Ovary (tissue), 3 donors: Measurements from ENCODE around the gene BSN.

Experiments
- EP300 ChIP-seq: sonication (generic); formaldehyde crosslinking; IDR thresholded peaks from one replicate; pipeline ENCODE4 v1.6.1; 2017; ENCODE audit warnings: antibody characterized with exemption
- POLR2A ChIP-seq: fragments of 450-650 bp; IDR thresholded peaks from one replicate; pipeline ENCODE4 v1.6.1; 2017; ENCODE audit warnings: antibody characterized with exemption, mild to moderate bottlenecking, moderate library complexity
- TF ChIP-seq, protein P1 (sequence below), 3 donors: fragments of 450-650 bp in 2 of 3; fragments of 200-600 bp in 1 of 3; IDR thresholded peaks; one replicate each; pipeline versions ENCODE4 v1.5.1 to v1.8.0; 2016 to 2022; ENCODE audit warnings: antibody characterized with exemption in 3 of 3, mild to moderate bottlenecking in 1 of 3
- donor health status: DM: no; HTN: no; CAD: no.

DNA sequence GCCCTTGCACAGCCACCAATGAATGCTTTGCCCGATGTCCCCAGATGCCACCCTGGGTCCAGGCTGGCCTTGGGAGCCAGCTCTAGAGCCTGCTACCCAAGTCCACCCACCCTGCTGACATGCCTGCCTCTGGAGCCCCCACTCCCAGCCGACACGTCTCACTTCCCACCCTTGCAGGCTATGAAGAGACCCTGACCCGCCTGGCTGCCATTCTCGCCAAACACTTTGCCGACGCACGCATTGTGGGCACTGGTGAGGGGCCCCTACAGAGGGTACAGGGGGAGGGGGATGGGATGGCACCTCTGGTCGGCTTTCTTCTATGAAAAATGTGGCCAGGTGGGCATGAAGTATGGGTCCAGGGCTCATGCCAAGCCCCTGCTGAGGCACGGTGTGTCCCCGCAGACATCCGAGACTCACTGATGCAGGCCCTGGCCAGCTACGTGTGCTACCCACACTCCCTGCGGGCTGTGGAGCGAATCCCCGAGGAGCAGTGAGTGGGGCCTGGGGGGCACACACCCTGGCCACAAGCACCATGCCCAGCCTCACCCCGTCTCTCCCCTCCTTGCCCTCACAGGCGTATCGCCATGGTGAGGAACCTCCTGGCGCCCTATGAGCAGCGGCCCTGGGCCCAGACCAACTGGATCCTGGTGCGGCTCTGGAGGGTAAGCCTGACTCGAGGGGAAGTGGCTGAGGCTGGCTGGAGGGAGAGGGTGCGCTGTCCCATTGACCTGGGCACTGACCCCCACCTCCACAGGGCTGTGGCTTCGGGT is 159.2 kb downstream of the BSN start:
- TF ChIP-seq, protein P1, sequence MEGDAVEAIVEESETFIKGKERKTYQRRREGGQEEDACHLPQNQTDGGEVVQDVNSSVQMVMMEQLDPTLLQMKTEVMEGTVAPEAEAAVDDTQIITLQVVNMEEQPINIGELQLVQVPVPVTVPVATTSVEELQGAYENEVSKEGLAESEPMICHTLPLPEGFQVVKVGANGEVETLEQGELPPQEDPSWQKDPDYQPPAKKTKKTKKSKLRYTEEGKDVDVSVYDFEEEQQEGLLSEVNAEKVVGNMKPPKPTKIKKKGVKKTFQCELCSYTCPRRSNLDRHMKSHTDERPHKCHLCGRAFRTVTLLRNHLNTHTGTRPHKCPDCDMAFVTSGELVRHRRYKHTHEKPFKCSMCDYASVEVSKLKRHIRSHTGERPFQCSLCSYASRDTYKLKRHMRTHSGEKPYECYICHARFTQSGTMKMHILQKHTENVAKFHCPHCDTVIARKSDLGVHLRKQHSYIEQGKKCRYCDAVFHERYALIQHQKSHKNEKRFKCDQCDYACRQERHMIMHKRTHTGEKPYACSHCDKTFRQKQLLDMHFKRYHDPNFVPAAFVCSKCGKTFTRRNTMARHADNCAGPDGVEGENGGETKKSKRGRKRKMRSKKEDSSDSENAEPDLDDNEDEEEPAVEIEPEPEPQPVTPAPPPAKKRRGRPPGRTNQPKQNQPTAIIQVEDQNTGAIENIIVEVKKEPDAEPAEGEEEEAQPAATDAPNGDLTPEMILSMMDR (IDR thresholded peaks at IDR 0.05) = no peak
- no peak for TF ChIP-seq POLR2A
- TF ChIP-seq EP300 = no peak
